GM23248 (cell line): Measurements from ENCODE around the gene SRCIN1. TPM values are rescaled to one million over a fixed set of nuclear protein-coding genes. Genes with fewer than 3 reads are reported as not detected.

Source experiments
- DNase-seq: peaks from one replicate; pipeline ENCODE4 v3.0.0-alpha.2; 2015
- H2AFZ ChIP-seq: fragments of 200-600 bp; sonication (generic); 2 replicates; pipeline ENCODE4 v1.6.1; 2016; ENCODE audit warnings: antibody characterized with exemption
- H3F3A ChIP-seq: fragments of 200-600 bp; sonication (generic); 2 replicates; pipeline ENCODE4 v1.6.1; 2016; ENCODE audit warnings: mild to moderate bottlenecking, antibody characterized with exemption, mixed run types; ENCODE audit not compliant: insufficient read depth
- H3K27ac ChIP-seq: fragments of 200-600 bp; sonication (generic); 2 replicates; pipeline ENCODE4 v1.5.1; 2016; ENCODE audit warnings: mild to moderate bottlenecking
- H3K27me3 ChIP-seq: fragments of 200-600 bp; sonication (generic); replicated peaks from 2 replicates; pipeline ENCODE4 v1.6.1; 2016; ENCODE audit warnings: mild to moderate bottlenecking; ENCODE audit not compliant: insufficient read depth
- H3K36me3 ChIP-seq: fragments of 200-600 bp; sonication (generic); 2 replicates; pipeline ENCODE4 v1.6.1; 2016; ENCODE audit warnings: low read depth, mild to moderate bottlenecking
- H3K4me1 ChIP-seq: fragments of 200-600 bp; sonication (generic); 2 replicates; pipeline ENCODE4 v1.6.1; 2016; ENCODE audit warnings: mild to moderate bottlenecking; ENCODE audit not compliant: insufficient read depth
- H3K4me2 ChIP-seq: fragments of 200-600 bp; sonication (generic); one replicate; pipeline ENCODE4 v1.6.1; 2016; ENCODE audit warnings: mild to moderate bottlenecking; ENCODE audit not compliant: unreplicated experiment
- H3K4me3 ChIP-seq: fragments of 200-600 bp; sonication (generic); 2 replicates; pipeline ENCODE4 v1.5.1; 2016; ENCODE audit warnings: mild to moderate bottlenecking
- H3K79me2 ChIP-seq: fragments of 200-600 bp; sonication (generic); 2 replicates; pipeline ENCODE4 v1.6.1; 2016; ENCODE audit warnings: mild to moderate bottlenecking; ENCODE audit not compliant: insufficient read depth
- H3K9ac ChIP-seq: fragments of 200-600 bp; sonication (generic); 2 replicates; pipeline ENCODE4 v1.6.1; 2016; ENCODE audit warnings: mild to moderate bottlenecking
- H3K9me2 ChIP-seq: fragments of 200-600 bp; sonication (generic); 2 replicates; pipeline ENCODE4 v1.6.1; 2016; ENCODE audit warnings: mixed run types, mild to moderate bottlenecking, moderate library complexity; ENCODE audit not compliant: insufficient read depth
- H3K9me3 ChIP-seq: fragments of 200-600 bp; sonication (generic); one replicate; pipeline ENCODE4 v1.6.1; 2017; ENCODE audit warnings: low read depth
- H4K20me1 ChIP-seq: fragments of 200-600 bp; sonication (generic); 2 replicates; pipeline ENCODE4 v1.6.0; 2016; ENCODE audit not compliant: insufficient read depth
- EZH2 ChIP-seq: fragments of 200-600 bp; sonication (generic); IDR thresholded peaks from 2 replicates; pipeline ENCODE4 v1.6.1; 2018; ENCODE audit warnings: antibody characterized with exemption, mild to moderate bottlenecking; ENCODE audit not compliant: insufficient read depth, poor library complexity, severe bottlenecking
- EZH2phosphoT487 ChIP-seq: fragments of 200-600 bp; sonication (generic); IDR thresholded peaks from 2 replicates; pipeline ENCODE4 v1.6.1; 2018; ENCODE audit warnings: antibody characterized with exemption, moderate library complexity, mild to moderate bottlenecking, low read depth; ENCODE audit not compliant: insufficient read depth
- WGBS, 2 experiments: methylation state at CpG; one replicate each; pipeline ENCODE4 v1.1.6; 2015 to 2017; ENCODE audit warnings: low lambda C conversion rate in 2 of 2, low coverage in 1 of 2; ENCODE audit errors: missing lambda C conversion rate in 2 of 2; 5-methylcytosine and 5-hydroxymethylcytosine counted together
- in situ Hi-C: fragments of 300-500 bp; cut with MboI; formaldehyde crosslinking; loops from 2 replicates; pipeline ENCODE4 v1.15.0; 2020
- polyA plus RNA-seq: library from polyadenylated mRNA; unstranded; fragments of >200 nt; fragmentation: Nextera tagmentation; extraction: Ambion mirVana; gene quantifications from 2 replicates; pipeline ENCODE4 v1.2.1, GENCODE V29; 2016
- total RNA-seq: library from RNA; depleted of rRNA; stranded (reverse); fragments of >200 nt; shearing (Covaris generic); gene quantifications from 2 replicates; pipeline ENCODE4 v1.2.3, GENCODE V29; 2014

The SRCIN1 gene
- total and polyA plus RNA-seq, 2 experiments from 2014 or later = not detected

- H3K79me2 ChIP-seq = no peaks in the 10 kb centered on the region
- H3K36me3 ChIP-seq = no peaks in the 10 kb centered on the region
- no peak for DNase-seq
- in situ Hi-C loops = no loop called here
- H3K9me3 ChIP-seq = no peaks in the 10 kb centered on the region
- no peak overlapping the region for H3K4me3 ChIP-seq
- no peaks in the 10 kb centered on the region for H4K20me1 ChIP-seq
- H3K9ac ChIP-seq = no peak overlapping the region
- WGBS, 2 experiments = 77 to 80% methylated on average over 6 of the region's 6 CpGs
- H3K4me2 ChIP-seq = no peak overlapping the region
- H3K27me3 ChIP-seq = no peaks in the 10 kb centered on the region
- H3K4me1 ChIP-seq = peaks cover 4% of the 10 kb centered on the region; the same call in 1 of the 2 replicates
- TF ChIP-seq EZH2phosphoT487 = no peak
- H3F3A ChIP-seq = no peaks in the 10 kb centered on the region
- H3K27ac ChIP-seq = no peak overlapping the region
- no peak overlapping the region for H2AFZ ChIP-seq
- H3K9me2 ChIP-seq = no peaks in the 10 kb centered on the region
Measured at GRCh38 chr17:38556239-38556638, 49.5 kb downstream of the SRCIN1 start.

DNA sequence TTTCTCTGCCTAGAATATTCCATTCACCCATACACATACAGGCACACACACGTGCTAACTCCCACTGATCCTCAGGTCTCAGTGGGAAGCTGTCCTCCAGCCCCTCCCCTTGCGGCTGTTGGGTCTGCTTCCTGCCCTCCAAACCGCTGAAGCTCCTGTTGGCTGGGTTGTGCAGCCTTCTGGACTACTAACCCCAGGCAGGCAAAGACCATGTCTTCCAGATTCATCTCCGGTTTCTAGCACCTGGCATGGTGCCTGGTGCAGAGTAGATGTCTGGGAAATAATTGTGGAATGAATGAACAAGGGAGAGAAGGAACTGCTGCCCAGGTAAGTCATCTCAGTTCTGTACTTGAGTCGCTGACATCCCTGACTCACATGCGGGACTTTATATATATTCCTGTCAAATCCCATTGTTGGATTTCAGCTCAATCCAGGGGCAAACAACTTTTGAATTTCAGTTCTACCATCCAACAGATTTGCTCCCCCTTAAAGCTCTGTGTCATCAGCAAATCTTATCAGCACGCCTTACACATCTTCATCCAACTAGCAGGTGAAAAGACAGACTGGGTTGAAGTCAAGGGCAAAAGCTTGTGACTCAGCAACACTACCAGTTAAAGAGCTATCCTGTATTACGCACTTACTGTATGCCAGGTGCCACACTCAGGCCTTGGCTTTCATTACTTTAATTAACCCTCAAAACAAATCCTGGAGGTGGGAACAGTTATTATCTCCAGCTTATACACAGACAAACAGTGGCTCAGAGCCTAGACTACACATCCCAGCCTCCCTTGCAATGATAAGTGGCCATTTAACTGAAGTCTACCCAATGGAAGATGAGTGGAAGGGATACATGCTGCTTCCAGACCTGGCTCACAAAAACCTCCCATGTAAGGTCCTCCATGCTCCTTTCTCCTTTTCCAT lies 51.1 kb downstream of the SRCIN1 start:
- no peaks in the 10 kb centered on the region for H3F3A ChIP-seq
- H3K36me3 ChIP-seq = no peaks in the 10 kb centered on the region
- TF ChIP-seq EZH2phosphoT487 (no peak), EZH2 (no peak)
- 61 to 65% methylated on average over 8 of the region's 8 CpGs for WGBS, 2 experiments
- H3K9me3 ChIP-seq = no peaks in the 10 kb centered on the region
- no peaks in the 10 kb centered on the region for H3K9me2 ChIP-seq
- no peaks in the 10 kb centered on the region for H3K27me3 ChIP-seq
- H2AFZ ChIP-seq = no peak overlapping the region
- in situ Hi-C loops = no loop called here
- no peak overlapping the region for H3K27ac ChIP-seq
- H3K9ac ChIP-seq = no peak overlapping the region
- no peak overlapping the region for H3K4me3 ChIP-seq
- H3K79me2 ChIP-seq = no peaks in the 10 kb centered on the region
- peak; percentile 33 for DNase-seq
- no peaks in the 10 kb centered on the region for H4K20me1 ChIP-seq
- H3K4me1 ChIP-seq = peaks cover 4% of the 10 kb centered on the region; the same call in 1 of the 2 replicates
- no peak overlapping the region for H3K4me2 ChIP-seq

DNA sequence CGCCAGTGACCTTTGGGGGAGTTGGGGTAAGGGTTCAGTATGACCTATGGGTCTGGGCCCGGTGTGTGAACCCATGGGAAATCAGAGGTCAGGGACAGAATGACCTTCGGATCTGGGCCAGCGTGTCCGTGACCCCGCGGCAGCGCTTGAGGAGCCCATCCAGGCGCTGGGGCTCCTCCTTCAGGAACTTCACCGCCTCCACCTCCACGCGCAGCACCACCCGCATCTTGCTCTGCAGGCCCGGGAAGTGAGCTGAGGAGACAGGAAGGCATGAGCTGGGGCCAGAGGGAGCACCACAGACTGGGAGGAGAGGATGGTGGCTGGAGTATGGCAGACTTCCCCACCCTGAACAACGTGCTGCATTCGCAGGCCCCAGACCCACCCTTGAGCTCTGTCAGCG lies 53.4 kb downstream of the SRCIN1 start:
- no peak overlapping the region for H3K4me3 ChIP-seq
- H3K36me3 ChIP-seq = no peaks in the 10 kb centered on the region
- DNase-seq = no peak
- no peaks in the 10 kb centered on the region for H3K27me3 ChIP-seq
- H3K9ac ChIP-seq = no peak overlapping the region
- H3F3A ChIP-seq = no peaks in the 10 kb centered on the region
- no peaks in the 10 kb centered on the region for H3K79me2 ChIP-seq
- no peaks in the 10 kb centered on the region for H3K9me2 ChIP-seq
- no peaks in the 10 kb centered on the region for H3K9me3 ChIP-seq
- no peak overlapping the region for H3K4me2 ChIP-seq
- in situ Hi-C loops = no loop called here
- H3K27ac ChIP-seq = no peak overlapping the region
- 82 to 88% methylated on average over 17 of the region's 17 CpGs for WGBS, 2 experiments
- TF ChIP-seq EZH2 = no peak
- TF ChIP-seq EZH2phosphoT487 = no peak
- no peak overlapping the region for H2AFZ ChIP-seq
- H4K20me1 ChIP-seq = no peaks in the 10 kb centered on the region
- no peaks in the 10 kb centered on the region for H3K4me1 ChIP-seq

- Histone ChIP-seq H3K9ac (no peak overlapping the region), H3K4me3 (no peak overlapping the region), H3K36me3 (no peaks in the 10 kb centered on the region), H3K79me2 (no peaks in the 10 kb centered on the region), H3K27ac (no peak overlapping the region), H3K9me2 (no peaks in the 10 kb centered on the region), H3F3A (no peaks in the 10 kb centered on the region), H3K27me3 (no peaks in the 10 kb centered on the region), H3K9me3 (no peaks in the 10 kb centered on the region), H2AFZ (no peak overlapping the region), H3K4me2 (no peak overlapping the region), H3K4me1 (no peaks in the 10 kb centered on the region), H4K20me1 (no peaks in the 10 kb centered on the region)
- in situ Hi-C loops = no loop called here
- DNase-seq = no peak
- 74 to 75% methylated on average over 8 to 9 of the region's 9 CpGs for WGBS, 2 experiments
- TF ChIP-seq EZH2phosphoT487 (no peak), EZH2 (no peak)
Measured at GRCh38 chr17:38551121-38551520, 54.6 kb downstream of the SRCIN1 start.
